NT2/D1 (cell line): ENCODE results near the gene DCDC2C.

ENCODE experiments used
- SUZ12 ChIP-seq: IDR thresholded peaks from 2 replicates; pipeline ENCODE4 v1.6.1; 2011; ENCODE audit not compliant: insufficient read length, insufficient read depth; ENCODE audit errors: extremely low read depth
- YY1 ChIP-seq: IDR thresholded peaks from 2 replicates; pipeline ENCODE4 v1.6.1; 2011; ENCODE audit not compliant: insufficient read length, insufficient read depth

- TF ChIP-seq YY1 (no peak), SUZ12 (no peak)
Observed at GRCh38 chr2:3730646-3731045, 27.3 kb downstream of the DCDC2C start.
